BJ (cell line): ENCODE results near the gene ARHGEF1. TPM values are rescaled to one million over a fixed set of nuclear protein-coding genes. Genes with fewer than 3 reads are reported as not detected.
A peak's percentile ranks its signal among the peaks of the same experiment; 100 is the strongest.

Experiments used
- CTCF ChIA-PET: fragments of 350-600 bp; formaldehyde crosslinking; extraction: SDS; loops from one replicate; lab custom pipeline; 2021; ENCODE audit warnings: antibody characterized with exemption, inconsistent platforms; lab: Yijun Ruan, JAX
- POLR2A ChIA-PET: fragments of 300-600 bp; sonication (Branson Sonifier 250); formaldehyde crosslinking; extraction: SDS; loops from one replicate; lab custom pipeline; 2021; ENCODE audit warnings: antibody characterized with exemption; lab: Charles Lee
- DNase-seq: peaks from one replicate; pipeline ENCODE4 v3.0.0-alpha.2; 2011; ENCODE audit warnings: low read depth
- H3K27me3 ChIP-seq: 2 replicates; pipeline ENCODE4 v1.6.0; 2011; ENCODE audit warnings: low read length; ENCODE audit not compliant: control insufficient read depth, insufficient read depth
- H3K36me3 ChIP-seq: 2 replicates; pipeline ENCODE4 v1.5.1; 2011; ENCODE audit warnings: low read length; ENCODE audit not compliant: control insufficient read depth, insufficient read depth
- H3K4me3 ChIP-seq: 2 replicates; pipeline ENCODE4 v1.5.1; 2011; ENCODE audit warnings: low read depth, mild to moderate bottlenecking, control low read depth, low read length
- polyA plus RNA-seq: library from polyadenylated mRNA; depleted of rRNA; stranded (reverse); fragments of >200 nt; gene quantifications from 2 replicates; pipeline ENCODE4 v1.2.3, GENCODE V29; 2011
- TF ChIP-seq, protein P1 (sequence below): IDR thresholded peaks from 2 replicates; pipeline ENCODE4 v1.5.1; 2011; ENCODE audit warnings: low read depth, mild to moderate bottlenecking, control low read depth, inconsistent platforms, low read length, moderate library complexity; ENCODE audit not compliant: insufficient read depth

ARHGEF1 gene
- polyA plus RNA-seq, 1 experiment: 41.0 TPM

GRCh38 chr19:41930926-41931592 is 48.1 kb downstream of the ARHGEF1 start:
- H3K36me3 ChIP-seq: no peaks in the 10 kb centered on the region

DNA sequence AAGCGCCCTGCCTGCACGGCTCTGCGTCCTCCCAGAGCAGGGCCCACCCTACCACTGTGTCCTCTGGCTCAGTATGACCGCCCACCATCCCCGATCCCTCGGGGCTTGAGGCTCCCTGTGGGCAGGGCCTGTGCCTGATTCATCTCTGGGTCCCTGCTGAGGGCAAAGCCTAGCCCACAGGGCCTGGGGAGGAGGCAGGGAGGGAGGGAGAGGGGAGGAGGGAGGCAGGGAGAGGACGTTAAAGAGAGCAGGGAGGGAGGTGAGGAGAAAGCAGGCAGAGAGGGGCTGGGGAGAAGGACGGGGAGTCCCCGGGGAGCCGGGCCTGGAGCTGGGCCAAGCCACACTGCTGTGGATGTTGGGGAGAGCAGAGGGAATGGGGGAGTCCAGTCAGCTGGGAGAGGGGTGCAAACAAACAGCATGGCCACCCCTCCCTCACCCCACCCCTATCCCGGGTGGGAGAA is 49.3 kb downstream of the ARHGEF1 start:
- TF ChIP-seq, protein P1, sequence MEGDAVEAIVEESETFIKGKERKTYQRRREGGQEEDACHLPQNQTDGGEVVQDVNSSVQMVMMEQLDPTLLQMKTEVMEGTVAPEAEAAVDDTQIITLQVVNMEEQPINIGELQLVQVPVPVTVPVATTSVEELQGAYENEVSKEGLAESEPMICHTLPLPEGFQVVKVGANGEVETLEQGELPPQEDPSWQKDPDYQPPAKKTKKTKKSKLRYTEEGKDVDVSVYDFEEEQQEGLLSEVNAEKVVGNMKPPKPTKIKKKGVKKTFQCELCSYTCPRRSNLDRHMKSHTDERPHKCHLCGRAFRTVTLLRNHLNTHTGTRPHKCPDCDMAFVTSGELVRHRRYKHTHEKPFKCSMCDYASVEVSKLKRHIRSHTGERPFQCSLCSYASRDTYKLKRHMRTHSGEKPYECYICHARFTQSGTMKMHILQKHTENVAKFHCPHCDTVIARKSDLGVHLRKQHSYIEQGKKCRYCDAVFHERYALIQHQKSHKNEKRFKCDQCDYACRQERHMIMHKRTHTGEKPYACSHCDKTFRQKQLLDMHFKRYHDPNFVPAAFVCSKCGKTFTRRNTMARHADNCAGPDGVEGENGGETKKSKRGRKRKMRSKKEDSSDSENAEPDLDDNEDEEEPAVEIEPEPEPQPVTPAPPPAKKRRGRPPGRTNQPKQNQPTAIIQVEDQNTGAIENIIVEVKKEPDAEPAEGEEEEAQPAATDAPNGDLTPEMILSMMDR: no peak
- ChIA-PET CTCF (interaction anchor here (0.9 to 2.0 kb wide), 2 partner anchors 40 to 59 kb away, joined by 4 to 6 read pairs; no protein-coding TSS in a partner anchor), POLR2A (interaction anchor here (0.6 kb wide), 1 partner anchor 1698 kb away, joined by 5 read pairs; no protein-coding TSS in a partner anchor)
- H3K4me3 ChIP-seq: no peak overlapping the region
- peaks cover 53% of the 10 kb centered on the region for H3K27me3 ChIP-seq
- H3K36me3 ChIP-seq: no peaks in the 10 kb centered on the region
- no peak for DNase-seq

More at GRCh38 chr19:41930926-41931592, 48.1 kb downstream of the ARHGEF1 start:
- ChIA-PET POLR2A (no interaction called here), CTCF (interaction anchor here (0.7 to 1.5 kb wide), 3 partner anchors 12 to 29 kb away, joined by 3 to 5 read pairs (median 3); no protein-coding TSS in a partner anchor)
- TF ChIP-seq, protein P1: peak; percentile 50
- H3K4me3 ChIP-seq: no peak overlapping the region
- no peak for DNase-seq
- peaks cover 61% of the 10 kb centered on the region for H3K27me3 ChIP-seq

GRCh38 chr19:41932720-41933332 is 49.8 kb downstream of the ARHGEF1 start:
- TF ChIP-seq, protein P1: no peak
- ChIA-PET POLR2A (interaction anchor here (0.6 kb wide), 1 partner anchor 1698 kb away, joined by 5 read pairs; no protein-coding TSS in a partner anchor), CTCF (interaction anchor here (0.7 to 2.0 kb wide), 3 partner anchors 41 to 291 kb away, joined by 3 to 6 read pairs (median 4); no protein-coding TSS in a partner anchor)
- Histone ChIP-seq H3K36me3 (no peaks in the 10 kb centered on the region), H3K27me3 (peaks cover 48% of the 10 kb centered on the region), H3K4me3 (no peak overlapping the region)
- DNase-seq: no peak

GRCh38 chr19:41933693-41934426 is 50.9 kb downstream of the ARHGEF1 start:
- ChIA-PET CTCF (interaction anchor here (0.7 to 1.3 kb wide), 11 partner anchors 9 to 435 kb away, joined by 3 to 6 read pairs (median 3); partner anchors contain the start of gene RPS19), POLR2A (interaction anchor here (0.6 kb wide), 1 partner anchor 309 kb away, joined by 3 read pairs; the partner anchor contains the start of gene GSK3A)
- no peak overlapping the region for H3K4me3 ChIP-seq
- H3K27me3 ChIP-seq: peaks cover 46% of the 10 kb centered on the region
- DNase-seq: no peak
- TF ChIP-seq, protein P1: no peak
- no peaks in the 10 kb centered on the region for H3K36me3 ChIP-seq
